GM03348 (cell line): ENCODE measurements around the gene SYVN1.
A peak's percentile ranks its signal among the peaks of the same experiment; 100 is the strongest.

Experiments
- DNase-seq: peaks from one replicate; pipeline ENCODE4 v3.0.0; 2012; ENCODE audit warnings: low spot score

The SYVN1 gene

GRCh38 chr11:65112546-65113360, 21.6 kb downstream of the SYVN1 start:
- peak; percentile 82 for DNase-seq

GRCh38 chr11:65111744-65112545, 22.4 kb downstream of the SYVN1 start, which contains the start of gene TM7SF2:
TM7SF2 (plus strand) TSS chr11:65111872; CDS start chr11:65112016, 144 bp downstream.
- DNase-seq = peak; percentile 98

GRCh38 chr11:65111159-65111743, 23.1 kb downstream of the SYVN1 start:
- no peak for DNase-seq

DNA sequence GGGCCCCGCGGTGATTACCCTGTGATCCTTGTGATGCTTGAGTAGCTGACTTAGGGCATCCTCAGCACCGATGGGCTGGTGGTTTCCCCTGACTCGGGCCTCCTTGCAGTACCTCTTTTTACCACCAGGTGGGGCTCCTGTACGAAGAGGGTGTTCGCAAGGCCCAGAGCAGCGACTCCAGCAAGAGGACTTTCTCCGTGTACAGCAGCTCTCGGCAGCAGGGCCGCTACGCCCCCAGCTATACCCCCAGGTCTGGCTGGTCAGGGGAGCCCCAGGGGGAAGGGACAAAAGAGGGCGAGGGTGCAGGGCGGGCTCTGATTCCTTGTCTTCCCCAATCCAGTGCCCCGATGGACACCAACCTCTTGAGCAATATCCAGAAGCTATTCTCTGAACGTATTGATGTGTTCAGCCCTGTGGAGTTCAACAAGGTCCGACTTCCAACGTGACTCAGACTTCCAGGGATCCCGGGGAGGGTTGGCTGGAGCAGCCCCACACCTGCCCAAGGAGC, 23.9 kb downstream of the SYVN1 start:
- peak; percentile 90 for DNase-seq

GRCh38 chr11:65109231-65110198, 24.8 kb downstream of the SYVN1 start:
- no peak for DNase-seq

DNA sequence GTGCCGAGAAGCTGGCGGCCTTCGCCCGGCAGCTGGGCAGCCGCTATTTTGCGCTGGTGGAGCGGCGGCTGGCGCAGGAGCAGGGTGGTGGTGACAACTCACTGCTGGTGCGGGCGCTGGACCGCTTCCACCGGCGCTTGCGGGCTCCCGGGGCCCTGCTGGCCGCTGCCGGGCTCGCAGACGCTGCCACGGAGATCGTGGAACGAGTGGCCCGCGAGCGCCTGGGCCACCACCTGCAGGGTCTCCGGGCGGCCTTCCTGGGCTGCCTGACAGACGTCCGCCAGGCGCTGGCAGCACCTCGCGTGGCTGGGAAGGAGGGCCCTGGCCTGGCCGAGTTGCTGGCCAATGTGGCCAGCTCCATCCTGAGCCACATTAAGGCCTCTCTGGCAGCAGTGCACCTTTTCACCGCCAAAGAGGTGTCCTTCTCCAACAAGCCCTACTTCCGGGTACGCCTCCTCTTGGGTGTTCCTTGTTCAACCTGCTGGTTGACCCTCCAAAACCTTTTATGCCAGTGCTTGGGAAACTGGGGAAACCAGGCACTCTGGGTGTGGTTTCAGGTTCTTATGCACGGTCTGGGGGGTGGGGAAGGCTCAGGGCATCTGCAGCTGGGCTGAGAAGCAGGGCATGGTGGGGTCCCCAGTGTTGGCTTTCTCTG, 25.7 kb downstream of the SYVN1 start:
- DNase-seq = no peak

GRCh38 chr11:65107751-65108468, 26.4 kb downstream of the SYVN1 start:
- no peak for DNase-seq

GRCh38 chr11:65107078-65107477, 27.2 kb downstream of the SYVN1 start:
- no peak for DNase-seq

- no peak for DNase-seq
Observed at GRCh38 chr11:65104628-65105027, 29.7 kb downstream of the SYVN1 start.

GRCh38 chr11:65103476-65103875, 30.8 kb downstream of the SYVN1 start:
- DNase-seq = no peak

DNA sequence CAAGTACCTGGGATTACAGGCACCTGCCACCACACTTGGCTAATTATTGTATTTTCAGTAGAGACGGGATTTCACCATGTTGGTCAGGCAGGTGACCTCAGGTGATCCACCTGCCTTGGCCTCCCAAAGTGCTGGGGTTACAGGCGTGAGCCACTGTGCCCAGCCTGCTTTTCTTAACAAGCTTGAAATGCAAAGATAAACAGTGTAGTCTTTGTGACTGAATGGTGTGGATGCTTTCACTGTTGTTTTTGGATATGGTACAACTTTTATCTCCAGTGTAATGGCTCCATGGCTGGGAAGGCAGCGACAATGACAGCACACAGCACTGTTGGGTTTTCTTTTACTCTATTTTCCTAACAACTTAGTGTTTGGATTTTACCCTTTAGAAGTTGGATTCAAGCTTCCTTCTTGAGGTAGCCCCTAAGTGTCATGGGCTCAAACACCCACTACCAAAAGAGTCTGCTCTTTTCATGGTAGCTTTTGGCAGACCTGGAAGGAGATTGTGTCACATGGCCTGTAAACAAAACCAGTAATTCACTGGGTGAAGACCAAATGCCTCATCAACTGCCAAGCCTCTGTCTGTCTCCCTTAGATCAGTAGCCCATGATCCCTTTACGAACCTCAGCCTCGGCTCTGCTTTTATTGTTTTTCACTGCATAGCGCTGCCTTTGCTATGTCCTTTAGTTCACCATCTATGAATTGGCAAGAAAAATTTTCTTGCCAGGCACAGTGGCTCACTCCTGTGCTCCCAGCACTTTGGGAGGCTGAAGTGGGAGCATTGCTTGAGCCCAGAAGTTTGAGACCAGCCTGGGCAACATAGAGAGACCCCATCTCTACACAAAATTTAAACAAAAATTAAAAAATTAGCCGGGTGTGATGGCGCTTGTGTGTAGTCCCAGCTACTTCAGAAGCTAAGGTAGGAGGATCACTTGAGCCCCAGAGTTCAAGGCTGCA, 31.9 kb downstream of the SYVN1 start:
- DNase-seq = no peak

DNA sequence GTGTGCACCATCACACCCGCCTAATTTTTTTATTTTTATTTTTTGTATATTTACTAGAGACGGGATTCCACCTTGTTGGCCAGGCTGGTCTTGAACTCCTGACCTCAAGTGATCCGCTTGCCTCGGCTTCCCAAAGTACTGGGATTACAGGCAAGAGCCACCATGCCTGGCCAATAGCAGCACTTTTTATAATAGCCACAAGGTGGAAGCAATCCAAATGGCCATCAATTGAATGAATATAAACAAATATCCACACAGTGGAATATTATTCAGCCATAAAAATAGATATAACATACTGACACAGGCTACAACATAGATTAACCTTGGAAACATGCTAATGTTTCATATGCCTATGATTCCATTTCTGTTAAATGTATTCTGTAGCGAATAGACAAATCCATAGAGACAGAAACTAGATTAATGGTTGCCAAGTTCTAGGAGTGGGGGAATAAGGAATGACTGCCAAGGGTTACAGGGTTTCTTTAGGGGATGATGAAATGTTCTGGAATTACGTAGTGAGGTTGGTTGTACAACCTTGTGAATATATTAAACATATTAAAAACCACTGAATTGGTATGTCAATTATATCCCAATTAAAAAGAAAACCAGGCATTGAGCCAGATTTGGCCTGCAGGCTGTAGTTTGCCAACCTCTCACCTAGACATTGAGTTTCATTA, 33.5 kb downstream of the SYVN1 start:
- no peak for DNase-seq

DNA sequence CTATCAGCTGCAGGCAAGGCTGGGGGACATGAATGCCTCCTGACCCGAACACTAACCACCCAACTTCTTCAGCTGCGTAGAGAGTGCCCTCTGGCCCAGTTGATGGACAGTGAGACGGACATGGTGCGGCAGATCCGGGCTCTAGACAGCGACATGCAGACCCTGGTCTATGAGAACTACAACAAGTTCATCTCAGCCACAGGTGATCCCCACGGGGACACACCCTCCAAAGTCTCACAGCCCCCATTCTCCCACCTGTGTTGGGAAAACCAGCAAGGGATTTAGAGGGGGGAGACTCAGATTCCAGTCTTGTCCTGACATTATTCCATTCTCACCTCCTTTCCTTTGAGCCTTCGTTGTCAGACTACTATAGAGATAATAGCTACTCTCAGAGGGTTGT, 37.4 kb downstream of the SYVN1 start:
- no peak for DNase-seq

GRCh38 chr11:65095974-65096806, 38.1 kb downstream of the SYVN1 start, which contains the start of gene VPS51:
VPS51 (plus strand) TSS chr11:65096214; CDS start chr11:65096251, 37 bp downstream.
- peak; percentile 95 for DNase-seq

- DNase-seq = no peak
Observed at GRCh38 chr11:65095427-65095826, 38.9 kb downstream of the SYVN1 start.

- no peak for DNase-seq
Observed at GRCh38 chr11:65090628-65091027, 43.7 kb downstream of the SYVN1 start.

GRCh38 chr11:65089621-65090020, 44.7 kb downstream of the SYVN1 start:
- no peak for DNase-seq
